ENCODE measurements around the gene TIE1. TPM values are rescaled to one million over a fixed set of nuclear protein-coding genes. Genes with fewer than 3 reads are reported as not detected.
"Not testable (repeated sequence)": the region's sequence is repeated elsewhere in the genome, so short reads cannot be mapped to it uniquely, and the experiment has no call there.

Gene TIE1
- total RNA-seq, 2 donors from 2014 or later, result 0.36 to 0.49 TPM

DNA sequence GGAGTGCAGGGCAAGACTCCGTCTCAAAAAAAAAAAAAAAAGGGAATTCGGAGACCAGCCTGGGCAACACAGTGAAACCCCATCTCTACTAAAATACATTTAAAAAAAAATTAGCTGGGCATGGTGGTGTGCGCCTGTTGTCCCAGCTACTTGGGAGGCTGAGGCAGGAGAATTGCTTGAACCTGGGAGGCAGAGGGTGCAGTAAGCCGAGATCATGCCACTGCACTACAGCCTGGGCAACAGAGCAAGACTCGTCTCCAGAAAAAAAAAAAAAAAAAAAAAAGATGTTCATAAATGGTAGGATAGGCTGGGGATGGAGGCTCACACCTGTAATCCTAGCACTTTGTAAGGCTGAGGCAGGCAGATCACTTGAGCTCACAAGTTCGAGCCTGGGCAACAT, 69.0 kb downstream of the TIE1 start:
- not testable (repeated sequence) for ATAC-seq; H3K9me3 Mint-ChIP-seq; H3K27ac Mint-ChIP-seq; DNase-seq (ENCODE audit: low spot score in 2 of 2)
- peaks cover 14 to 20% of the 10 kb centered on the region in 2 donors for H3K36me3 Mint-ChIP-seq

DNA sequence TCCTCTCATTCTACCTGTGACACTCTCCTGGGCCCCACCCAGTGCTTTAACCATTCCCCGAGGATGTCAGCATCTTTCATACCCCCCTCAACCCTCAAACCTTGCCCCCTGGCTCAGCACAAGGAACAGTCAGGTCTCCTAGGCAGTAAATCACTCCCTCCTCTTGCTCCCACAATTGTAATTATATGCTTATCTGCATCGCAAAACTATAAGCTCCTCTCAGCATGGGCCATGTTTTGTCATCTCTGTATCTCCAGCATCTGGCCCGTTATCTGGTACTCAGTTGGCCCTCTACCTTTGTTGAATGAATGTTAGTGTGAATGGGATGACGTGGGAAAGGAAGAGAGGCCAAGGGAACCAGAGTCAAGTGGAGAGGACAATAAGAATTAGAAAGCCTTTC, 69.8 kb downstream of the TIE1 start:
- Mint-ChIP-seq H3K36me3 (peaks cover 12 to 14% of the 10 kb centered on the region in 2 donors), H3K27ac (no peak overlapping the region), H3K9me3 (no peaks in the 10 kb centered on the region)
- DNase-seq (ENCODE audit: low spot score in 2 of 2) (no peak), ATAC-seq (no peak)

DNA sequence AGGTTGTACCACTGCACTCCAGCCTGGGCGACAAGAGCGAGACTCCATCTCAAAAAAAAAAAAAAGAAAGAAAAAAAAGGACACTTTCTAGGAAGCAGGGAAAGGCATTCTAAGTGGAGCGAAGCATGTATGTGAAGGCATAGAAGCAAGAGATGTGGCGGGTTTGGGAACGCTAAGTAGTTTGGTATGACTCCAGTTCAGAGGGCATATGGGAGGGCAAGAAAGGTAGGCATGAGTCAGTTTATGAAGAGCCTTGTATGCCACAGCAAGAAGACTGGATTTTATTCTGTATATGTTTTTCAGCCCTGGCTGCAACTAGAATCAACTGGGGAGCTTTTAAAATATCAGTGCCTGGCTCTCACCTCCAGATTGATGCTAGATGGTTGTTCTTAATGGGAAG, 71.4 kb downstream of the TIE1 start:
- H3K36me3 Mint-ChIP-seq, result peaks cover 9 to 10% of the 10 kb centered on the region in 2 donors
- DNase-seq (ENCODE audit: low spot score in 2 of 2) (no peak), ATAC-seq (no peak)

More for the DNA sequence above, 71.4 kb downstream of the TIE1 start:
- H3K9me3 Mint-ChIP-seq, result no peaks in the 10 kb centered on the region
- H3K27ac Mint-ChIP-seq, result no peak overlapping the region

Other genes with a start within 250 kb of the TIE1 start
- 10 to 100 TPM; 50.2 to 83.4 TPM for gene EBNA1BP2, start 128.7 kb upstream of the TIE1 start, total RNA-seq
- gene CFAP57, start 128.7 kb upstream of the TIE1 start, total RNA-seq, result under 1 TPM; 0.37 to 0.61 TPM
- gene TMEM125, start 31.0 kb upstream of the TIE1 start, total RNA-seq, result under 1 TPM in 1 of 2 donors, not detected in 1; 0.18 TPM
- not detected for gene C1orf210, start 15.4 kb upstream of the TIE1 start, total RNA-seq
- not detected for gene MPL, start 36.8 kb downstream of the TIE1 start, total RNA-seq
- gene CDC20, start 58.0 kb downstream of the TIE1 start, total RNA-seq, result 100 to 1,000 TPM; 127 to 328 TPM
- 10 to 100 TPM; 53.2 to 61.0 TPM for gene ELOVL1, start 67.0 kb downstream of the TIE1 start, total RNA-seq
- 10 to 100 TPM; 32.8 to 53.9 TPM for gene MED8, start 88.8 kb downstream of the TIE1 start, total RNA-seq
- 10 to 100 TPM; 52.1 to 52.2 TPM for gene SZT2, start 88.9 kb downstream of the TIE1 start, total RNA-seq
- 10 to 100 TPM in 1 of 2 donors, 1 to 10 TPM in 1; 9.2 to 26.3 TPM for gene HYI, start 152.9 kb downstream of the TIE1 start, total RNA-seq
- gene PTPRF, start 229.9 kb downstream of the TIE1 start, total RNA-seq, result 10 to 100 TPM in 1 of 2 donors, under 1 TPM in 1; 0.25 to 21.9 TPM

All from activated naive CD4-positive, alpha-beta T cell treated with anti-CD3 and anti-CD28 coated beads, Interleukin-2, amount 50 U/mL, for 72 hours (primary cell).